Liver (tissue), 9 donors: ENCODE results near the gene AGPAT4. TPM values are rescaled to one million over a fixed set of nuclear protein-coding genes. Genes with fewer than 3 reads are reported as not detected.

Experiments used
- DNase-seq: peaks from one replicate; pipeline ENCODE4 v3.0.0-alpha.2; 2017; ENCODE audit warnings: low spot score
- H3K27ac ChIP-seq, 2 donors: one replicate each; pipeline ENCODE4 v1.7.0; 2013; ENCODE audit warnings: inconsistent platforms in 2 of 2, low read length in 2 of 2, control low read depth in 1 of 2, low read depth in 1 of 2, mild to moderate bottlenecking in 1 of 2
- H3K27me3 ChIP-seq, 4 donors: one replicate each; pipeline versions ENCODE4 v1.6.1 to v1.7.0; 2013; ENCODE audit warnings: low read length in 3 of 4, inconsistent platforms in 1 of 4, mild to moderate bottlenecking in 1 of 4, moderate library complexity in 1 of 4; ENCODE audit not compliant: control insufficient read depth in 4 of 4, insufficient read depth in 4 of 4
- H3K36me3 ChIP-seq, 4 donors: one replicate each; pipeline versions ENCODE4 v1.6.1 to v1.7.0; 2013; ENCODE audit warnings: low read length in 3 of 4, mild to moderate bottlenecking in 3 of 4, low read depth in 1 of 4, moderate library complexity in 1 of 4; ENCODE audit not compliant: control insufficient read depth in 4 of 4, insufficient read depth in 3 of 4
- H3K4me1 ChIP-seq, 4 donors: one replicate each; pipeline versions ENCODE4 v1.6.1 to v1.7.0; 2013; ENCODE audit warnings: low read length in 3 of 4, mild to moderate bottlenecking in 3 of 4, moderate library complexity in 1 of 4; ENCODE audit not compliant: control insufficient read depth in 4 of 4, insufficient read depth in 4 of 4
- H3K4me3 ChIP-seq, 3 donors: one replicate each; pipeline versions ENCODE4 v1.6.1 to v1.7.0; 2013; ENCODE audit warnings: low read length in 3 of 3, control low read depth in 1 of 3, low read depth in 1 of 3, mild to moderate bottlenecking in 1 of 3
- H3K9ac ChIP-seq, 2 donors: one replicate each; pipeline ENCODE4 v1.7.0; 2013; ENCODE audit warnings: low read length in 2 of 2, mild to moderate bottlenecking in 2 of 2, moderate library complexity in 2 of 2, control low read depth in 1 of 2, low read depth in 1 of 2
- H3K9me3 ChIP-seq, 4 donors: one replicate each; pipeline versions ENCODE4 v1.6.1 to v1.7.0; 2013; ENCODE audit warnings: low read length in 3 of 4; ENCODE audit not compliant: control insufficient read depth in 4 of 4
- EGR1 ChIP-seq, 2 donors: IDR thresholded peaks; 2 replicates each; pipeline ENCODE4 v1.6.1; 2016 to 2018; ENCODE audit warnings: antibody characterized with exemption in 2 of 2, low read depth in 2 of 2
- FOXA2 ChIP-seq: IDR thresholded peaks from 2 replicates; pipeline ENCODE4 v1.6.1; 2016; ENCODE audit warnings: antibody characterized with exemption
- GABPA ChIP-seq, 2 donors: IDR thresholded peaks in 1 of 2; conservative IDR thresholded peaks in 1 of 2; 2 replicates each; pipeline ENCODE4 v1.6.1; 2016; ENCODE audit warnings: antibody characterized with exemption in 2 of 2, mild to moderate bottlenecking in 1 of 2, moderate library complexity in 1 of 2
- HNF4A ChIP-seq, 2 donors: conservative IDR thresholded peaks; 2 replicates each; pipeline ENCODE4 v1.6.1; 2016; ENCODE audit warnings: antibody characterized with exemption in 2 of 2, mild to moderate bottlenecking in 2 of 2
- HNF4G ChIP-seq: IDR thresholded peaks from 2 replicates; pipeline ENCODE4 v1.6.1; 2016; ENCODE audit warnings: antibody characterized with exemption
- JUND ChIP-seq, 2 donors: IDR thresholded peaks; 2 replicates each; pipeline ENCODE4 v1.6.1; 2016; ENCODE audit warnings: antibody characterized with exemption in 2 of 2
- NR2F2 ChIP-seq: IDR thresholded peaks from 2 replicates; pipeline ENCODE4 v1.6.1; 2016; ENCODE audit warnings: antibody characterized with exemption
- RAD21 ChIP-seq, 2 donors: IDR thresholded peaks; 2 replicates each; pipeline ENCODE4 v1.6.1; 2016; ENCODE audit warnings: antibody characterized with exemption in 2 of 2, mild to moderate bottlenecking in 2 of 2
- RXRA ChIP-seq, 2 donors: IDR thresholded peaks; 2 replicates each; pipeline ENCODE4 v1.6.1; 2017 to 2018; ENCODE audit warnings: antibody characterized with exemption in 2 of 2, mild to moderate bottlenecking in 1 of 2
- TAF1 ChIP-seq: conservative IDR thresholded peaks from 2 replicates; pipeline ENCODE4 v1.6.1; 2016; ENCODE audit warnings: antibody characterized with exemption, mild to moderate bottlenecking
- YY1 ChIP-seq: IDR thresholded peaks from 2 replicates; pipeline ENCODE4 v1.6.1; 2016; ENCODE audit warnings: antibody characterized with exemption, mild to moderate bottlenecking
- WGBS: extraction: QIAGEN DNeasy Blood & Tissue Kit; methylation state at CpG from one replicate; pipeline ENCODE4 v1.1.7; 2013; 5-methylcytosine and 5-hydroxymethylcytosine counted together
- polyA plus RNA-seq, 2 donors: library from polyadenylated mRNA; stranded (reverse) in 1 of 2; unstranded in 1 of 2; fragments of 200-250 nt in 1 of 2; fragments of >200 nt in 1 of 2; fragmentation: Nextera tagmentation in 1 of 2; extraction: Ambion mirVana in 1 of 2; gene quantifications; one replicate each; pipeline versions ENCODE4 v1.2.1 to v1.2.3, GENCODE V29; 2013 to 2015
- total RNA-seq, 2 donors: library from RNA; depleted of rRNA; stranded (reverse); fragments of >200 nt; gene quantifications; one replicate each; pipeline ENCODE4 v1.2.3, GENCODE V29; 2014
- TF ChIP-seq, protein P1 (sequence below): IDR thresholded peaks from 2 replicates; pipeline ENCODE4 v1.6.1; 2016; ENCODE audit warnings: antibody characterized with exemption, mild to moderate bottlenecking
- TF ChIP-seq, protein P2 (sequence below): IDR thresholded peaks from 2 replicates; pipeline ENCODE4 v1.6.1; 2016; ENCODE audit warnings: antibody characterized with exemption
- TF ChIP-seq, protein P3 (sequence below): fragments of 150-350 bp; IDR thresholded peaks from 2 replicates; pipeline ENCODE4 v1.5.1; 2017; ENCODE audit warnings: improper control_type of control experiment, low read depth, low read length; ENCODE audit not compliant: missing input control
- TF ChIP-seq, protein P4 (sequence below): IDR thresholded peaks from 2 replicates; pipeline ENCODE4 v1.6.1; 2016; ENCODE audit warnings: antibody characterized with exemption
- donor health status: healthy.
- donor health status: healthy.
- donor health status: healthy.
- donor health status: healthy.
- donor health status: healthy.

The AGPAT4 gene
- total and polyA plus RNA-seq, 4 donors: 0.44 to 17.5 (median 0.69) TPM

DNA sequence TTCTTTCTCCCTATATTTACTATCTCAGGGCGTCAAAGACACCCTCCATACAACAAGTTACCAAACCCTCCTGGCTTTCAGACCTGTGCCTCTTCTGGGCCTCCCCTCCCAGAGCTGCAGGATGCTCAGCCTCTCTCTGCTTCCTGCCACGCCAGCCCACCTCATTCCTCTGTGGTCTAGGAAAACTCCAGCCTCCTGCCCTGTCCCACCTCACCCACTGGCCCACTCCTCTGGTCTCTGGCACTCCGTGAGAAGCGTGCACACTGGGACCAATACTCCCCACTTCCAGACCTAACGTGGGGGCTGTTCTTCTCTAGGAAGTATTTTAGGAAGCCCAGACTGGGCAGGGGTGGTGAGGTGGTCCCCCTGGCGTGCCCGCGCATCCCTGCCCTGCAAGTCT lies 9.7 kb downstream of the AGPAT4 start:
- no peaks in the 10 kb centered on the region for H3K9me3 ChIP-seq
- H3K27me3 ChIP-seq: no peaks in the 10 kb centered on the region
- no peak overlapping the region for H3K27ac ChIP-seq
- DNase-seq: no peak
- TF ChIP-seq HNF4A (conservative IDR thresholded peaks at IDR 0.05): no peak
- TF ChIP-seq JUND (IDR thresholded peaks at IDR 0.05): no peak
- no peak for TF ChIP-seq RXRA (IDR thresholded peaks at IDR 0.05)
- no peak for TF ChIP-seq FOXA2
- 79% methylated on average over 8 of the region's 8 CpGs for WGBS
- H3K36me3 ChIP-seq: no peaks in the 10 kb centered on the region
- H3K4me3 ChIP-seq: no peak overlapping the region
- H3K9ac ChIP-seq: no peak overlapping the region
- H3K4me1 ChIP-seq: no peaks in the 10 kb centered on the region

DNA sequence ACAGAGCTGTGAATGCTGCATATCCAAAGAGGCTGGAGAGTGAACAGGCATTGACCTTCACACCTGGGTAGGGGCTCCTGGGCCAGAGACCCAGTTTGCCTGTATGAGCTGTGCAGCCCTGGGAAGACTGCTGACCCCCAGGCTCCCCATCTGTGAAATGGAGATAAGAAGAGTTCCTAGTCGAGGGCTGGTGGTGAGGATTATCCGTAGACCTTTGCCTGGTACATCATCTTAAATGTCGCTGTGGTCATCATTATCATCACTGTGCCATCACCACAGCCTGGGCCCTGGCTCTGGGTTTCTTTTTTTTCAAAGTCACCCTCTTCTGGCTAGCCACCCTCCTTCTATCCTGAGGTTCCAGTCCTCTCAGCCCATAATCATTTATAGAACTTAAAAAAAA lies 12.0 kb downstream of the AGPAT4 start:
- H3K9me3 ChIP-seq: no peaks in the 10 kb centered on the region
- H3K4me1 ChIP-seq: no peaks in the 10 kb centered on the region
- 89% methylated on average over 3 of the region's 3 CpGs for WGBS

More for the DNA sequence above, 12.0 kb downstream of the AGPAT4 start:
- no peak overlapping the region for H3K4me3 ChIP-seq
- TF ChIP-seq, protein P1, sequence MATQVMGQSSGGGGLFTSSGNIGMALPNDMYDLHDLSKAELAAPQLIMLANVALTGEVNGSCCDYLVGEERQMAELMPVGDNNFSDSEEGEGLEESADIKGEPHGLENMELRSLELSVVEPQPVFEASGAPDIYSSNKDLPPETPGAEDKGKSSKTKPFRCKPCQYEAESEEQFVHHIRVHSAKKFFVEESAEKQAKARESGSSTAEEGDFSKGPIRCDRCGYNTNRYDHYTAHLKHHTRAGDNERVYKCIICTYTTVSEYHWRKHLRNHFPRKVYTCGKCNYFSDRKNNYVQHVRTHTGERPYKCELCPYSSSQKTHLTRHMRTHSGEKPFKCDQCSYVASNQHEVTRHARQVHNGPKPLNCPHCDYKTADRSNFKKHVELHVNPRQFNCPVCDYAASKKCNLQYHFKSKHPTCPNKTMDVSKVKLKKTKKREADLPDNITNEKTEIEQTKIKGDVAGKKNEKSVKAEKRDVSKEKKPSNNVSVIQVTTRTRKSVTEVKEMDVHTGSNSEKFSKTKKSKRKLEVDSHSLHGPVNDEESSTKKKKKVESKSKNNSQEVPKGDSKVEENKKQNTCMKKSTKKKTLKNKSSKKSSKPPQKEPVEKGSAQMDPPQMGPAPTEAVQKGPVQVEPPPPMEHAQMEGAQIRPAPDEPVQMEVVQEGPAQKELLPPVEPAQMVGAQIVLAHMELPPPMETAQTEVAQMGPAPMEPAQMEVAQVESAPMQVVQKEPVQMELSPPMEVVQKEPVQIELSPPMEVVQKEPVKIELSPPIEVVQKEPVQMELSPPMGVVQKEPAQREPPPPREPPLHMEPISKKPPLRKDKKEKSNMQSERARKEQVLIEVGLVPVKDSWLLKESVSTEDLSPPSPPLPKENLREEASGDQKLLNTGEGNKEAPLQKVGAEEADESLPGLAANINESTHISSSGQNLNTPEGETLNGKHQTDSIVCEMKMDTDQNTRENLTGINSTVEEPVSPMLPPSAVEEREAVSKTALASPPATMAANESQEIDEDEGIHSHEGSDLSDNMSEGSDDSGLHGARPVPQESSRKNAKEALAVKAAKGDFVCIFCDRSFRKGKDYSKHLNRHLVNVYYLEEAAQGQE: no peak
- no peak for TF ChIP-seq FOXA2
- TF ChIP-seq TAF1: no peak
- TF ChIP-seq, protein P2, sequence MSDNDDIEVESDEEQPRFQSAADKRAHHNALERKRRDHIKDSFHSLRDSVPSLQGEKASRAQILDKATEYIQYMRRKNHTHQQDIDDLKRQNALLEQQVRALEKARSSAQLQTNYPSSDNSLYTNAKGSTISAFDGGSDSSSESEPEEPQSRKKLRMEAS: no peak
- no peak for TF ChIP-seq EGR1 (IDR thresholded peaks at IDR 0.05; ENCODE audit: low read depth in 2 of 2)
- TF ChIP-seq, protein P3, sequence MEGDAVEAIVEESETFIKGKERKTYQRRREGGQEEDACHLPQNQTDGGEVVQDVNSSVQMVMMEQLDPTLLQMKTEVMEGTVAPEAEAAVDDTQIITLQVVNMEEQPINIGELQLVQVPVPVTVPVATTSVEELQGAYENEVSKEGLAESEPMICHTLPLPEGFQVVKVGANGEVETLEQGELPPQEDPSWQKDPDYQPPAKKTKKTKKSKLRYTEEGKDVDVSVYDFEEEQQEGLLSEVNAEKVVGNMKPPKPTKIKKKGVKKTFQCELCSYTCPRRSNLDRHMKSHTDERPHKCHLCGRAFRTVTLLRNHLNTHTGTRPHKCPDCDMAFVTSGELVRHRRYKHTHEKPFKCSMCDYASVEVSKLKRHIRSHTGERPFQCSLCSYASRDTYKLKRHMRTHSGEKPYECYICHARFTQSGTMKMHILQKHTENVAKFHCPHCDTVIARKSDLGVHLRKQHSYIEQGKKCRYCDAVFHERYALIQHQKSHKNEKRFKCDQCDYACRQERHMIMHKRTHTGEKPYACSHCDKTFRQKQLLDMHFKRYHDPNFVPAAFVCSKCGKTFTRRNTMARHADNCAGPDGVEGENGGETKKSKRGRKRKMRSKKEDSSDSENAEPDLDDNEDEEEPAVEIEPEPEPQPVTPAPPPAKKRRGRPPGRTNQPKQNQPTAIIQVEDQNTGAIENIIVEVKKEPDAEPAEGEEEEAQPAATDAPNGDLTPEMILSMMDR: no peak
- no peak for TF ChIP-seq NR2F2
- TF ChIP-seq, protein P4, sequence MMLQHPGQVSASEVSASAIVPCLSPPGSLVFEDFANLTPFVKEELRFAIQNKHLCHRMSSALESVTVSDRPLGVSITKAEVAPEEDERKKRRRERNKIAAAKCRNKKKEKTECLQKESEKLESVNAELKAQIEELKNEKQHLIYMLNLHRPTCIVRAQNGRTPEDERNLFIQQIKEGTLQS: no peak
- TF ChIP-seq YY1: no peak
- TF ChIP-seq HNF4G: no peak
- no peak for TF ChIP-seq JUND (IDR thresholded peaks at IDR 0.05)
- TF ChIP-seq HNF4A (conservative IDR thresholded peaks at IDR 0.05): no peak
- TF ChIP-seq RAD21 (IDR thresholded peaks at IDR 0.05): no peak
- TF ChIP-seq GABPA (IDR thresholded peaks at IDR 0.05 in 1 of 2, conservative IDR thresholded peaks at IDR 0.05 in 1 of 2): no peak
- no peaks in the 10 kb centered on the region for H3K27me3 ChIP-seq
- H3K36me3 ChIP-seq: no peaks in the 10 kb centered on the region
- H3K9ac ChIP-seq: no peak overlapping the region
- DNase-seq: no peak
- H3K27ac ChIP-seq: no peak overlapping the region
